HepG2 (cell line): ENCODE measurements around the gene MAP2K1. TPM values are rescaled to one million over a fixed set of nuclear protein-coding genes. Genes with fewer than 3 reads are reported as not detected.

Experiments
- AKNA ChIP-seq: sonication (generic); formaldehyde crosslinking; IDR thresholded peaks from 2 replicates; pipeline ENCODE4 v1.4.0; 2020; ENCODE audit warnings: missing genetic modification reagents, borderline replicate concordance
- ZMYM4 ChIP-seq: sonication (generic); formaldehyde crosslinking; IDR thresholded peaks from 2 replicates; pipeline ENCODE4 v1.8.1; 2023; ENCODE audit warnings: mild to moderate bottlenecking, missing genetic modification reagents
- polyA plus RNA-seq, 8 experiments: library from polyadenylated mRNA; depleted of rRNA in 3 of 8; stranded (reverse) in 7 of 8; unstranded in 1 of 8; fragments of >200 nt; fragmentation: Illumina TruSeq in 4 of 8; extraction: Trizol in 4 of 8; gene quantifications; 2 replicates each; pipeline versions ENCODE4 v1.2.1 to v1.2.3, GENCODE V29; 2011 to 2016; ENCODE audit warnings: low read depth in 4 of 8, missing spikeins in 1 of 8, mixed read lengths in 1 of 8; ENCODE audit not compliant: insufficient read depth in 1 of 8
- total RNA-seq, 5 experiments: library from RNA; depleted of rRNA; stranded (reverse); fragments of >200 nt; fragmentation: Illumina TruSeq; extraction: Trizol; gene quantifications; 2 replicates each; pipeline ENCODE4 v1.2.3, GENCODE V29; 2016; ENCODE audit warnings: low read depth in 1 of 5
- TF ChIP-seq, protein P1 (sequence below): sonication (generic); formaldehyde crosslinking; IDR thresholded peaks from one replicate; pipeline ENCODE4 v1.5.1; 2020; ENCODE audit warnings: mild to moderate bottlenecking, missing genetic modification reagents; ENCODE audit errors: not compliant biosample characterization
- TF ChIP-seq, protein P2 (sequence below): sonication (generic); formaldehyde crosslinking; IDR thresholded peaks from 2 replicates; pipeline ENCODE4 v1.8.0; 2022; ENCODE audit warnings: mild to moderate bottlenecking, missing genetic modification reagents, moderate library complexity
- TF ChIP-seq, protein P3 (sequence below): sonication (generic); formaldehyde crosslinking; IDR thresholded peaks from 2 replicates; pipeline ENCODE4 v1.4.0; 2020; ENCODE audit warnings: missing genetic modification reagents
- TF ChIP-seq, protein P4 (sequence below): IDR thresholded peaks from 2 replicates; pipeline ENCODE4 v1.6.1; 2016; ENCODE audit warnings: control low read depth

Gene MAP2K1
- total and polyA plus RNA-seq, 2 of the 13 experiments (the other 11 are each of a cell fraction or from before 2014, with no cell fraction given), result 24.1 to 49.2 TPM

DNA sequence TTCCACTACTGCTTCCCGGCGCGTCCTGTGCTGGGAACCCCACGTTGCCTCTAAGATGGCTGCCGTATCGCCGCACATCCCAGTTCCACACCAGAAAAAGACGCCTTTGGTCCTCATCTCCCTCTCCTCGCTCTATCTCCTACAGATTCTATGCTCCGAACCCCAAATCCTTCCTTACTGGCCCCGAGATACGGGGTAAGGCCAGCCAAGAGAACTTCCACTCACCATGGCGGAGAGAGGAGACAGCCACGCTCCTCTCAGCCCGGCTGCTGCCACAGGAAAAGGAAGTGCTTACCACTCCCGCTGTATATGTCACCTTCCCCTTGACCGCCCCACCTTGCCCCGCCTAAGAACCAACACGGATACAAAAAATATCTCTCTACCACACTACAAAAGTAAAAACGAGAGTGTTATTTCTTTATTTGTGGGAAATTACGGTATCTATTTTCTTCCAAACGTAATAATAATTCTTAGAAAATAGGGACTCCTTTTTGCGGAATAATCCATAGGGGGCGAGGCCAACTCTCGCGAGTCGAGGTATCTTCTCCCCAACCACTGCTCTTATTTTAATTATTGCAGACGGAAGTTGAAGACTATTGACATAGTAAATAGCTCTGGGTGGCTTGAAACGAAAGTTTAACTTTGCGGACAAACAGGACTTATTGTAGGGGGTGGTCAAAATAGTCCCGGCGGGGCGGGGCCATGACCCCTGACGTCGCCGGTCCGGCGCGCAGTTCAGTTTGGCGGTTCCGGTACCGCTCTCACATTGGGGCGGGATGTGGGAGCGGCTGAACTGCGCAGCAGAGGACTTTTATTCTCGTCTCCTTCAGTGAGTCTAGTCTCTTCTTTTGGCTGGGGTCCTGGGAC, 118.1 kb downstream of the MAP2K1 start, which contains the start of the genes RPL4 and ZWILCH (continued):
- TF ChIP-seq, protein P1, sequence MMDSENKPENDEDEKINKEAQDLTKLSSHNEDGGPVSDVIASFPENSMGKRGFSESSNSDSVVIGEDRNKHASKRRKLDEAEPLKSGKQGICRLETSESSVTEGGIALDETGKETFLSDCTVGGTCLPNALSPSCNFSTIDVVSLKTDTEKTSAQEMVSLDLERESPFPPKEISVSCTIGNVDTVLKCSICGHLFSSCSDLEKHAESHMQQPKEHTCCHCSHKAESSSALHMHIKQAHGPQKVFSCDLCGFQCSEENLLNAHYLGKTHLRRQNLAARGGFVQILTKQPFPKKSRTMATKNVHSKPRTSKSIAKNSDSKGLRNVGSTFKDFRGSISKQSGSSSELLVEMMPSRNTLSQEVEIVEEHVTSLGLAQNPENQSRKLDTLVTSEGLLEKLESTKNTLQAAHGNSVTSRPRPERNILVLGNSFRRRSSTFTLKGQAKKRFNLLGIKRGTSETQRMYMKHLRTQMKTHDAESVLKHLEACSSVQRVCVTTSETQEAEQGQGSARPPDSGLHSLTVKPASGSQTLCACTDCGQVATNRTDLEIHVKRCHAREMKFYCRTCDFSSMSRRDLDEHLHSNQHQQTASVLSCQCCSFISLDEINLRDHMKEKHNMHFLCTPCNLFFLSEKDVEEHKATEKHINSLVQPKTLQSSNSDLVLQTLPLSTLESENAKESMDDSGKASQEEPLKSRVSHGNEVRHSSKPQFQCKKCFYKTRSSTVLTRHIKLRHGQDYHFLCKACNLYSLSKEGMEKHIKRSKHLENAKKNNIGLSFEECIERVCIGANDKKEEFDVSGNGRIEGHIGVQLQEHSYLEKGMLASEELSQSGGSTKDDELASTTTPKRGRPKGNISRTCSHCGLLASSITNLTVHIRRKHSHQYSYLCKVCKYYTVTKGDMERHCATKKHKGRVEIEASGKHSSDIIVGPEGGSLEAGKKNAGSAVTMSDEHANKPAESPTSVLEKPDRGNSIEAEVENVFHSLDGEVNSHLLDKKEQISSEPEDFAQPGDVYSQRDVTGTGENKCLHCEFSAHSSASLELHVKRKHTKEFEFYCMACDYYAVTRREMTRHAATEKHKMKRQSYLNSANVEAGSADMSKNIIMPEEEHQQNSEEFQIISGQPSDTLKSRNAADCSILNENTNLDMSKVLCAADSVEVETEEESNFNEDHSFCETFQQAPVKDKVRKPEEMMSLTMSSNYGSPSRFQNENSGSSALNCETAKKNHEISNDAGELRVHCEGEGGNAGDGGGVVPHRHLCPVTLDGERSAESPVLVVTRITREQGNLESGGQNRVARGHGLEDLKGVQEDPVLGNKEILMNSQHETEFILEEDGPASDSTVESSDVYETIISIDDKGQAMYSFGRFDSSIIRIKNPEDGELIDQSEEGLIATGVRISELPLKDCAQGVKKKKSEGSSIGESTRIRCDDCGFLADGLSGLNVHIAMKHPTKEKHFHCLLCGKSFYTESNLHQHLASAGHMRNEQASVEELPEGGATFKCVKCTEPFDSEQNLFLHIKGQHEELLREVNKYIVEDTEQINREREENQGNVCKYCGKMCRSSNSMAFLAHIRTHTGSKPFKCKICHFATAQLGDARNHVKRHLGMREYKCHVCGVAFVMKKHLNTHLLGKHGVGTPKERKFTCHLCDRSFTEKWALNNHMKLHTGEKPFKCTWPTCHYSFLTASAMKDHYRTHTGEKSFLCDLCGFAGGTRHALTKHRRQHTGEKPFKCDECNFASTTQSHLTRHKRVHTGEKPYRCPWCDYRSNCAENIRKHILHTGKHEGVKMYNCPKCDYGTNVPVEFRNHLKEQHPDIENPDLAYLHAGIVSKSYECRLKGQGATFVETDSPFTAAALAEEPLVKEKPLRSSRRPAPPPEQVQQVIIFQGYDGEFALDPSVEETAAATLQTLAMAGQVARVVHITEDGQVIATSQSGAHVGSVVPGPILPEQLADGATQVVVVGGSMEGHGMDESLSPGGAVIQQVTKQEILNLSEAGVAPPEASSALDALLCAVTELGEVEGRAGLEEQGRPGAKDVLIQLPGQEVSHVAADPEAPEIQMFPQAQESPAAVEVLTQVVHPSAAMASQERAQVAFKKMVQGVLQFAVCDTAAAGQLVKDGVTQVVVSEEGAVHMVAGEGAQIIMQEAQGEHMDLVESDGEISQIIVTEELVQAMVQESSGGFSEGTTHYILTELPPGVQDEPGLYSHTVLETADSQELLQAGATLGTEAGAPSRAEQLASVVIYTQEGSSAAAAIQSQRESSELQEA (CRISPR knock-in tag), result peak; percentile 35
- TF ChIP-seq, protein P2, sequence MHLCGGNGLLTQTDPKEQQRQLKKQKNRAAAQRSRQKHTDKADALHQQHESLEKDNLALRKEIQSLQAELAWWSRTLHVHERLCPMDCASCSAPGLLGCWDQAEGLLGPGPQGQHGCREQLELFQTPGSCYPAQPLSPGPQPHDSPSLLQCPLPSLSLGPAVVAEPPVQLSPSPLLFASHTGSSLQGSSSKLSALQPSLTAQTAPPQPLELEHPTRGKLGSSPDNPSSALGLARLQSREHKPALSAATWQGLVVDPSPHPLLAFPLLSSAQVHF (CRISPR knock-in tag), result no peak
- peak; percentile 54 for TF ChIP-seq ZMYM4 (CRISPR knock-in tag)
- TF ChIP-seq, protein P3, sequence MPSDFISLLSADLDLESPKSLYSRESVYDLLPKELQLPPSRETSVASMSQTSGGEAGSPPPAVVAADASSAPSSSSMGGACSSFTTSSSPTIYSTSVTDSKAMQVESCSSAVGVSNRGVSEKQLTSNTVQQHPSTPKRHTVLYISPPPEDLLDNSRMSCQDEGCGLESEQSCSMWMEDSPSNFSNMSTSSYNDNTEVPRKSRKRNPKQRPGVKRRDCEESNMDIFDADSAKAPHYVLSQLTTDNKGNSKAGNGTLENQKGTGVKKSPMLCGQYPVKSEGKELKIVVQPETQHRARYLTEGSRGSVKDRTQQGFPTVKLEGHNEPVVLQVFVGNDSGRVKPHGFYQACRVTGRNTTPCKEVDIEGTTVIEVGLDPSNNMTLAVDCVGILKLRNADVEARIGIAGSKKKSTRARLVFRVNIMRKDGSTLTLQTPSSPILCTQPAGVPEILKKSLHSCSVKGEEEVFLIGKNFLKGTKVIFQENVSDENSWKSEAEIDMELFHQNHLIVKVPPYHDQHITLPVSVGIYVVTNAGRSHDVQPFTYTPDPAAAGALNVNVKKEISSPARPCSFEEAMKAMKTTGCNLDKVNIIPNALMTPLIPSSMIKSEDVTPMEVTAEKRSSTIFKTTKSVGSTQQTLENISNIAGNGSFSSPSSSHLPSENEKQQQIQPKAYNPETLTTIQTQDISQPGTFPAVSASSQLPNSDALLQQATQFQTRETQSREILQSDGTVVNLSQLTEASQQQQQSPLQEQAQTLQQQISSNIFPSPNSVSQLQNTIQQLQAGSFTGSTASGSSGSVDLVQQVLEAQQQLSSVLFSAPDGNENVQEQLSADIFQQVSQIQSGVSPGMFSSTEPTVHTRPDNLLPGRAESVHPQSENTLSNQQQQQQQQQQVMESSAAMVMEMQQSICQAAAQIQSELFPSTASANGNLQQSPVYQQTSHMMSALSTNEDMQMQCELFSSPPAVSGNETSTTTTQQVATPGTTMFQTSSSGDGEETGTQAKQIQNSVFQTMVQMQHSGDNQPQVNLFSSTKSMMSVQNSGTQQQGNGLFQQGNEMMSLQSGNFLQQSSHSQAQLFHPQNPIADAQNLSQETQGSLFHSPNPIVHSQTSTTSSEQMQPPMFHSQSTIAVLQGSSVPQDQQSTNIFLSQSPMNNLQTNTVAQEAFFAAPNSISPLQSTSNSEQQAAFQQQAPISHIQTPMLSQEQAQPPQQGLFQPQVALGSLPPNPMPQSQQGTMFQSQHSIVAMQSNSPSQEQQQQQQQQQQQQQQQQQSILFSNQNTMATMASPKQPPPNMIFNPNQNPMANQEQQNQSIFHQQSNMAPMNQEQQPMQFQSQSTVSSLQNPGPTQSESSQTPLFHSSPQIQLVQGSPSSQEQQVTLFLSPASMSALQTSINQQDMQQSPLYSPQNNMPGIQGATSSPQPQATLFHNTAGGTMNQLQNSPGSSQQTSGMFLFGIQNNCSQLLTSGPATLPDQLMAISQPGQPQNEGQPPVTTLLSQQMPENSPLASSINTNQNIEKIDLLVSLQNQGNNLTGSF (CRISPR knock-in tag), result 0 out of 2 replicates have a peak, but pooled peaks have one; percentile 40
- TF ChIP-seq AKNA (CRISPR knock-in tag), result no peak
- TF ChIP-seq, protein P4, sequence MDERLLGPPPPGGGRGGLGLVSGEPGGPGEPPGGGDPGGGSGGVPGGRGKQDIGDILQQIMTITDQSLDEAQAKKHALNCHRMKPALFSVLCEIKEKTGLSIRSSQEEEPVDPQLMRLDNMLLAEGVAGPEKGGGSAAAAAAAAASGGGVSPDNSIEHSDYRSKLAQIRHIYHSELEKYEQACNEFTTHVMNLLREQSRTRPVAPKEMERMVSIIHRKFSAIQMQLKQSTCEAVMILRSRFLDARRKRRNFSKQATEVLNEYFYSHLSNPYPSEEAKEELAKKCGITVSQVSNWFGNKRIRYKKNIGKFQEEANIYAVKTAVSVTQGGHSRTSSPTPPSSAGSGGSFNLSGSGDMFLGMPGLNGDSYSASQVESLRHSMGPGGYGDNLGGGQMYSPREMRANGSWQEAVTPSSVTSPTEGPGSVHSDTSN, result no peak
